SHP77 treated with DMSO at 0.1 percent for 48 hours (cell line): ENCODE measurements around the gene MBNL2.

Source experiments
- DNase-seq: peaks from one replicate; lab custom pipeline; 2025; lab: John Stamatoyannopoulos, UW

The MBNL2 gene

GRCh38 chr13:97384371-97384770 is 162.2 kb downstream of the MBNL2 start:
- DNase-seq = no peak

DNA sequence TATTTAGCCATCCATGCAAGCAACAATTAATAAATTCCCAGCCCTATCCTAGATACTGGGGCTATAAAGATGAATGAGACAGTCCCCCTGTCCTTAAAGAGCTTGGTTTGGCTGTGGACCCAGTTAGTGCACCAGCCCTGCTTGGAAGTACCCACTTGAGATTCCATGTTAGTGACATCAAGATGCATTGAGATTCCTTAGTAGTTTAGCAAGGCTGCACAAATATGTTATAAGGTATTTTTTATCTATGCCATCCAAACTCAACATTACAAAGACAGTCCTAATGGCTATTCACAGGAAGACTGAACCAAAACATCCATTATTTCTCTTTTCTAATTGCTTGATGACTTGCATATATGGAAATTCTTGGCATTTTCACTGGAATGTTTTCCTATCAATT is 163.0 kb downstream of the MBNL2 start:
- DNase-seq = no peak

DNA sequence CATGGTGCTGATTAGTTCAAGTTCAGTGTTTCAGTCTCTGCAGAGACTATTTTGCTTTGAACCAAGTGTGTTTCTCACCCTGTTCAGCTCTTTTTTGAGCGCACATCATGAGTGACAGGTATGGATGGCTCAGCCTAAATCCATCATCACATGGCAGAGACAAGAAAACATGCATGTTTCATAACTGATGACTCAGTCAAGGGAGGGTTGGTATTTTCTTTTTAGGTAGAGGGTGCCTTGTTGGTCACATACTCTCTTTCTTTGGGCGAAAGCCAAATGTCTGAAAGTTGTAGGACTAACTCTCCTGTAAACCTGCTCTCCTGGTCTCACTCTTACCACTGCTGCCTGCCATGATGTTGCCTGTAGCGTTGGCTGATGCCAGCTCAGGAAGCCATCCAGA is 163.7 kb downstream of the MBNL2 start:
- no peak for DNase-seq

DNA sequence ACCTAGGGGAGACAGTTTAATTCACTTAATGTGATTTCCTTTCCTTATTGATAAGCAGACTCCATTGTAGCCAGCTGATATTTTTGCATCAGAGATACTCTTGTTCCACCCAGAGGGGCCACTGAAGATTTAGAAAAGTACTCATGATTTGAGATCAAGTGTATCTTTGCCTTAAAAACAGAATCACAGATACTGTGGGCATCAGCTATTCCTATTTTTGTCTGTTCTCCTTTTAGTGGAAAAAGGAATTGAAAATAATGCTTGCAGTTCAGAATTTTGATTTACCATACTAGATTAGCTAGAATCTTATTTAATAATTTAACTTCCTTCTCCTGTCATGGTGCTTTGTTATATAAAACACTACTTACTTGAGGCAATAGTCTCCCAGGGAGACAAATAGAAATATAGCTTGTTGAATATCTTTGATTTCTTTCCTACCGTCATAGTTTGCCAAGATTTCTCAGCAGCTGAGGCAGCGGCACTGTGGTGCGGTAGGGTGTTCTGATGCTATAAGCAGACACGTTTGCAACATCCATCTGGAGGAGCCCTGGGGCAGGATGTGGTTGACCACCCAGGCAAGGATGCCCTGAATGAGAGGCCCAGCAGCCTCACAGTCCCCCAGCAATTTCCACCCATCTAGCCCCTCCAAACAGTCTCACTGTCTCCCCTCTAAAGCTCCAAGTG is 164.8 kb downstream of the MBNL2 start:
- DNase-seq = no peak

DNA sequence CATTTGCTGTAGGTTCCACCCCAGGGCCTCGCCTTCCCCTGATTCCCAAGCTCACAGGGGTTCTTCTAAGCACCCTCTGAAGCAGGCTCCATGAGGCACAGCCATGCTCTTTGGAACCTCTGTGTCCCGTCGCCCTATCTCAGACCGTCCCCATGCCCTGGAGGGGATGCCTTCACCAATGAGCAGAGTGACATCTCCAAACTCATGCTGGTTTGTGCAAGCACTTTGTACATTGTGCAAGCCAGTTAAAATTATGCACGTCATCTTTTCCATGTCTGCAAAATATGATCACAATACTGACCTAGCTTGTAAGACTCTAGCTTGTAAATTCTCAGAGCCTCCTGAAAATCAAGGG is 165.3 kb downstream of the MBNL2 start:
- DNase-seq = no peak

DNA sequence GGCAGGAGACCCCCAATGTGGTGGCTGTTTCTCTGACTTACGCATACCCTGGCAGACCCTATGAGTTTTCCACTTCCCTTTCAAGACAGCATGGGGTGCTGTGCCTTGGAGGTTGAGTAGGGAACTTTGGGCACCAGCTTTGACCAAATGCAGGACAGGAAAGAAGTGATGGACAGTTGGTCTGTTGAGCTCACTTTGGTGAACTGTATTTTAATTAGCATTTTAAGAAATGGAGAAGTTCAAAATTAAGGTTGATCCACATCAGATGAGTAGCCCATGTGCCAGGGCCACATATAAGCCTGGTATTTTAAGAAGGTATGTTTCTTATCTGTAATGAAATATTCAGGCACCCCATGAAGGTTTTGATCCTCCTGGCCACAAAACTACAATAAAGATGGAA is 165.8 kb downstream of the MBNL2 start:
- no peak for DNase-seq

DNA sequence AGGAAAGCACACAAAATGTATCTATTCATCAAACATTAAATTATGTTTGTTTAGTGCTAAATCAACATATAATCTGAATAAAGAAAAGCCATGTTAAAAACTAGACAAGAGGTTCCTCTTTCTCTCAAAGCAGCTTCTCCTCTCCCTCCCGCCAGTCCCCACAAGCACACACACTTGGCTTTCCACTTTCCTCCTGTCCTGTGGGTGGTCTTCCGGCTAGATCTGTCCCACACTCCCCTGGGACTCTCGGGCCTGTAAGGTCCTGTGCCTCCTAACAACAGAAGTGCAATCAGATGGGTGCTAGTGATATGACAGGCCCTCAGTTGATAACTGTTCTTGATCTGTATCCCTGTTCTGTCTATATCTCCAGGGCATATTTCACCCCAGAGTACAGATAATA is 166.2 kb downstream of the MBNL2 start:
- DNase-seq = no peak

DNA sequence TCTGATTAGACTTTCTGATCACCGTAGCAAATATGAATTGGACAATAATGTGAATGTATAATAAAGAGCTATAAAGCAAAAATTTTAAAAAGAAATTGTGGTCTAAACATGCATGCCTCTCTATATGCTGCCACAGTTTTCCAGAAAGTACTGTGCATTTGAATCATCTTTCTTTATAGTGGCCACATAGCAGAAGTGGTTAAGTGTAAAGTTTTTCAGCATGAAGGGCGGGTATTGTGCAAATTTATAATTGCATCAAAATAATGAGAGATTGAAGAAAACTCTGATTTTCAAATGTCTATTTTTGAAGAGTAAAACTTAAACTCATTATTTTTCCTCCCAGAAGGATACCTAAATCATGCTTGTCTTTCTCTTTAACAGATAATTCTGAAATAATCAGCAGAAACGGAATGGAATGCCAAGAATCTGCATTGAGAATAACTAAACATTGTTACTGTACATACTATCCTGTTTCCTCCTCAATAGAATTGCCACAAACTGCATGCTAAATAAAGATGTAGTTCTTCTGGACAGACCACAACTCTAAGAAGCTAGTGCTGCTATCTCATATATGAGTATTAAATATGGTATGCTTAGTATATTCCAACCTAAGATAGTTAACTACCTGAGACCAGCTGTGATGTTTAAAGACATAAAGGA is 168.9 kb downstream of the MBNL2 start:
- DNase-seq = no peak

DNA sequence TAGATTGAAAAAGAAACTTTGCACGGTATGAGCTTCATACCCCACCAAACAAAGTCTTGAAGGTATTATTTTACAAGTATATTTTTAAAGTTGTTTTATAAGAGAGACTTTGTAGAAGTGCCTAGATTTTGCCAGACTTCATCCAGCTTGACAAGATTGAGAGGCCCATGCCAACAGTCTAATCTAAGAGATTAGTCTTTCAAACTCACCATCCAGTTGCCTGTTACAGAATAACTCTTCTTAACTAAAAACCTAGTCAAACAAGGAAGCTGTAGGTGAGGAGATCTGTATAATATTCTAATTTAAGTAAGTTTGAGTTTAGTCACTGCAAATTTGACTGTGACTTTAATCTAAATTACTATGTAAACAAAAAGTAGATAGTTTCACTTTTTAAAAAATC is 169.9 kb downstream of the MBNL2 start:
- no peak for DNase-seq

DNA sequence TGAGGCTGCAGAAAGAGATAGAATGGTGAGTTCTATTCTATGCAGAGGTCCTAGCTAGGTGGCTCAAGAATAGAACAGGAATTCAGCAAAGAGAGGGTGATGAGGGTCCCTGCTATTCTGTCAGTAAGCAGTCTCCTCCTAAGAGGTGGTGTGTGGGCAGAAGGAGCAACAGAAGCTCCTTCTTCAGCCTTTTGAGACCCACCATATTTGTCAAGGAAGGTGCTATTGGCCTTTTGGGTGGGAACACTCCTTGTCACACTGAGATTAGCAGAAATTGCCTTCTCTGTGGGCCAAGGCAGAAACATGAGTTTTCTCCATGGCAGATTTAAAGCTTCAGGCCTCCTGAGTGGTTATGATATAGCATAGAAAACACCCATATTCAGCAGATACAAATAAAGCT is 172.4 kb downstream of the MBNL2 start:
- DNase-seq = no peak

- no peak for DNase-seq
Observed at GRCh38 chr13:97395447-97396136, 173.5 kb downstream of the MBNL2 start.

DNA sequence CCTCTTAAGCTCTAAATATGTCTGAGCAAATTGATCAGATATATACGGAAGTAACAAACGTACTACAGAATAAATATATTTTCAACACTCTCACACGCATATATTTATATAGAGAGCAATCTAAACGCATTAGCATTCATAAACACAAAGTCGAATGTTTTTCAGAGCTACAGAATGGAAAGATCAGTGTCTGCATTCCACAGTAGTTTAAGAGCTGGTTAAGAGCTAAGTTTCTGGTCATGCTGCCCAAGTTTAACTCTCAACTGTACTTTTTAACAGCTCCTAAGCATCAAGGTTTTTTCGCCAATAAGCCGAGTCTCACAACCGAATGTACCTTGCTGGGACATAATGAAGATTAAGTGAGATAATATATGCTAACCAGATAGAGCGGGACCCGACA is 175.1 kb downstream of the MBNL2 start:
- no peak for DNase-seq

DNA sequence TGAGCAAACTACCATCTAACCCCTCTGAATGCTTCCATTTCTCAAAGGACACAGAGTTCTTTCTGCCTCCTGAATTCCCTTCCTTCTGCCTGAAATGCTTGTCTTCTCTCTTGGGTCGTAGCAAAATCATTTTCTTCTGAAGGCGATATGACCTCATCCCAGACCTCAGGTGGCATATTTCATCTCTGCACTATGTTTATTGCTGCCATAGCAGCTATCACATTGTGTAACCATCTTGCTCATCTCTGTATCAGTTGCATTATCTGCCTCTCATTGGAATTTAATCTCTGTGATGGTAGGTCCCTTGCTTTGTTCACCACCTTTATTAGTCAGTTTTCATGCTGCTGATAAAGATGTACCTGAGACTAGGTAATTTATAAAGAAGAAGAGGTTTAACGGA is 179.3 kb downstream of the MBNL2 start:
- DNase-seq = no peak

GRCh38 chr13:97403893-97404750 is 182.0 kb downstream of the MBNL2 start:
- DNase-seq = no peak

DNA sequence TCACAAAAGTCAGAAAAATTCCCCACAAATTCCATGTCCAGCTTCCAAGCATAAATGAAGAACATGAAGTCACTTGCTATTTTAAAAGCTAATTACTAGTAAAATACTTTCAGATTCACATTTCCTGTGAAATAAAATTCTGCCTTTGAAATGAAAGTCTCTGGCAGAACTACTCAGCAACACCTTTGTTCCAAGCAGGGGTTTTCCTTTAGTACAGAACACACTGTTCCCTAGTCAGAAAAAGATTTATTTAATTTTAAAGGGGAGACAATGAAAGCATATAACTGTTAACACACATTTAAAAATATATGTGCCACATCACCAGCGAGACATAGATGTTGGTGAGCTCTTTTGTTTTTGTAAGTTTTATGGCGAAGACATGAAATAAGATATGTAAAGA is 185.4 kb downstream of the MBNL2 start:
- no peak for DNase-seq

DNA sequence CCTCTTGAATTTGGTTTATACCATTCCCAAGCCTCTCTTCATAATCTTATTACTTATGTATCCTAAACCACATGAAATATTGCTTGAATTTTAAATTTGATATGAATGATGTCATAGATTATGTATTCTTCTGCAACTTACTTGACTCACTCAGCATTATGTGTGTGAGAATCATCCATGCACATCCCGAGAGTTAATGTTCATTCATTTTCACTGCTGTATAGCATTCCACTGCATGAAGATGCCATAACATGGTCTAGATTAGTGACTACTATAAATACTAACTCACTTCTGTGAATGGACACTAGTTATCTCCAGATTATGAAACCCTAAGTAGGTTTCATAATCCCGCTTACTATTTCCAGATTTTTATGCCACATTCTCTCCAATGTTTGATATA is 186.8 kb downstream of the MBNL2 start:
- no peak for DNase-seq

DNA sequence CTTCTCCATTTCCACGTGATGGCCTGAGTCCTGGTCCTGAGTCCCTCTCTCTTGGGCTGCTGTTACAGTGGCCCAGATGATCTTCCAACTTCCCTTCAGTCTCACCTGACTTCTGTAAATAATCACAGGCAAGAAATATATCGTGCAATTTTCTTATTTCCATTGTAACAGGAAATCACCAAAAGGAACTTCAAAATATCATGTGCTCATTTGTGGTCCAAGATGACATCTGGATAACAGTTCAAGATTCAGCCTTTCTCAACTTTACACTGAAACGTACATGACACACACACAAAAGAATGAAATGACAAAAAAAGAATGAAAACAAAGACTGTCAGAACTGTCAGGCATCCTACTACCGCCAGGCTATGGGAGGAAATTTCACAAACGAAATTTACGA is 189.9 kb downstream of the MBNL2 start:
- DNase-seq = no peak

DNA sequence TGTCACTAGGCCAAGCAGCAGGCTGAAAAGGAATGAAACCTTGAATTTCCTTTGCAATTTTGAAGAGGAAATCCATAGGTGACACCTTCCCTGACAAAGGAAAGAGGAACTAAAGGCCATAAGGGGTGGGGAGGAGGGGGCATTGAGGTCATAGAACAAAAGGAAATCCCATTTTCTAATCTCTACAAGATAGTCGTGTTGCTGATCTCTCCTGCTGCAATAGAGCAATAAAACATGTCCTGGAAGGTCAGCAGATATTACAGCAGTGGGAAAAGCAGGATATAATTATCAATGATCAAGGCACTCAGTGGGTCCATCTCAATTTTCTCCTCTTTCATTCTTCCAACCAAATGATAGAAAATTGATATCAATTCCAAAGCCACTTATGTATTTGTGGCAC is 191.6 kb downstream of the MBNL2 start:
- DNase-seq = no peak

DNA sequence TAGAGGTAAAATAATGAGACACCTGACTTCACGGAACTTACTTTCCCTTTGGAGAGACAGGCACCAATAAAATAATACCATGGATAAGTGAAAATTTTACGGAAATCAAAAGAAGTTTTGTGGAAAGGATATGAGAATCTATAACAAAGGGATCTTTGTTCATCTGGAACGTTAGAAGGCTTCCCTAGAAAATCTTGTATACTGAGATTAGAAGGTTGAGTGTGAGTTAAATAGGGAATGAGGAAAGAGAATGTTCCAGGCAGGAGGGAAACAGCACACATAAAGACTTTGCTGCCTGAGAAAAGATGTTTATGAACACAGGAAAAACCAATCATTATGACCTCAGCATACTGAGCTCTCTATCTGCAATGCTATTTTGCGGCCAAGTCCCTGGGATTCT is 192.3 kb downstream of the MBNL2 start:
- DNase-seq = no peak

DNA sequence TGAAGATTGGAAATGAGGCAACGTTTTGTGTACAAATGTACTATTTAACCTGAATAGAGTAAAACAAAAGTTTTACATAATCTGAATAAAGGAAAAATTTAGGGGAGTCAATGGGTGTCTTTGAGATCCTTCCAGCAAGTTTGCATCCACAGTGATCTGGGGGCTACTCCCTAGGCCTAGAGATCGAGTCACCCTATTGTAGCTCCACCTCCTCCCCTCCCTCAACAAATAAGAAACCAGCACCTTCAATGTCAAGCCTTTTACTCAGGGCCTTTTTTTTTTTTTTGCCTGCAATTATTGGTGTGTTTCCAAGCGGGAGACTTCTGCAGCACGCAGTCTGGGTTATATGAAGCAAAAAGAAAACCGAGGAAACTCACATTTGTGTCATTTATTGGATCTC is 195.6 kb downstream of the MBNL2 start:
- DNase-seq = no peak

- no peak for DNase-seq
Observed at GRCh38 chr13:97422118-97423054, 200.3 kb downstream of the MBNL2 start.
